Fibroblast of villous mesenchyme (primary cell): ENCODE data around the gene SOD1. TPM values are rescaled to one million over a fixed set of nuclear protein-coding genes. Genes with fewer than 3 reads are reported as not detected.

Source experiments
- DNase-seq: peaks from one replicate; pipeline ENCODE4 v3.0.0-alpha.2; 2010; ENCODE audit warnings: low read depth
- H3K4me3 ChIP-seq: 2 replicates; pipeline ENCODE4 v1.5.1; 2011; ENCODE audit warnings: low read depth, mild to moderate bottlenecking, low read length
- CTCF ChIP-seq: IDR thresholded peaks from 2 replicates; pipeline ENCODE4 v1.5.1; 2012; ENCODE audit warnings: low read depth, mild to moderate bottlenecking, low read length; ENCODE audit not compliant: insufficient read depth
- total RNA-seq: library from RNA; depleted of rRNA; stranded (reverse); fragments of >200 nt; gene quantifications from 2 replicates; pipeline ENCODE4 v1.2.3, GENCODE V29; 2012

Gene SOD1
- total RNA-seq, 1 donor, result 234 TPM

- H3K4me3 ChIP-seq, result no peak overlapping the region
- TF ChIP-seq CTCF, result no peak
- DNase-seq, result no peak
These were observed 3.0 kb upstream of the SOD1 start for GRCh38 chr21:31656199-31657095.

- TF ChIP-seq CTCF, result no peak
- no peak overlapping the region for H3K4me3 ChIP-seq
- no peak for DNase-seq
These were observed 1.4 kb upstream of the SOD1 start for GRCh38 chr21:31658053-31658452.

- no peak for TF ChIP-seq CTCF
- DNase-seq, result no peak
- H3K4me3 ChIP-seq, result peak overlapping the region; percentile 94
These were observed 282 bp upstream of the SOD1 start for GRCh38 chr21:31659286-31659535.

GRCh38 chr21:31660259-31660565 is 719 bp downstream of the SOD1 start:
- peak overlapping the region; percentile 94 for H3K4me3 ChIP-seq
- no peak for TF ChIP-seq CTCF
- DNase-seq, result peak; percentile 28

GRCh38 chr21:31660591-31660990 is 1.1 kb downstream of the SOD1 start:
- H3K4me3 ChIP-seq, result peak overlapping the region; percentile 94
- no peak for DNase-seq
- TF ChIP-seq CTCF, result no peak

- H3K4me3 ChIP-seq, result no peak overlapping the region
- DNase-seq, result no peak
- TF ChIP-seq CTCF, result no peak
These were observed 4.2 kb downstream of the SOD1 start for GRCh38 chr21:31663584-31664249.
